Hepatocyte (in vitro differentiated cells): ENCODE measurements around the gene NDUFS5. TPM values are rescaled to one million over a fixed set of nuclear protein-coding genes. Genes with fewer than 3 reads are reported as not detected.
"Not testable (repeated sequence)": the region's sequence is repeated elsewhere in the genome, so short reads cannot be mapped to it uniquely, and the experiment has no call there.

Experiments used
- DNase-seq: peaks from one replicate; pipeline ENCODE4 v3.0.0-alpha.2; 2016; ENCODE audit warnings: low spot score
- H2AFZ ChIP-seq: fragments of 200-600 bp; sonication (generic); 2 replicates; pipeline ENCODE4 v1.6.0; 2016; ENCODE audit warnings: antibody characterized with exemption, mild to moderate bottlenecking
- H3K27ac ChIP-seq: fragments of 200-600 bp; sonication (generic); 2 replicates; pipeline ENCODE4 v1.5.1; 2016; ENCODE audit warnings: mild to moderate bottlenecking
- H3K27me3 ChIP-seq: fragments of 200-600 bp; sonication (generic); 2 replicates; pipeline ENCODE4 v1.6.1; 2016
- H3K36me3 ChIP-seq: fragments of 200-600 bp; sonication (generic); replicated peaks from 2 replicates; pipeline ENCODE4 v1.5.1; 2016; ENCODE audit warnings: low read depth; ENCODE audit not compliant: insufficient read depth
- H3K4me1 ChIP-seq: fragments of 200-600 bp; sonication (generic); 2 replicates; pipeline ENCODE4 v1.5.1; 2016; ENCODE audit warnings: mild to moderate bottlenecking, moderate library complexity; ENCODE audit not compliant: insufficient read depth
- H3K4me2 ChIP-seq: fragments of 200-600 bp; sonication (generic); 2 replicates; pipeline ENCODE4 v1.6.0; 2016
- H3K4me3 ChIP-seq: fragments of 200-600 bp; sonication (generic); 2 replicates; pipeline ENCODE4 v1.5.1; 2016; ENCODE audit warnings: mild to moderate bottlenecking
- H3K79me2 ChIP-seq: fragments of 200-600 bp; sonication (generic); 2 replicates; pipeline ENCODE4 v1.6.0; 2017; ENCODE audit warnings: mild to moderate bottlenecking
- H3K9me2 ChIP-seq: fragments of 200-600 bp; sonication (generic); replicated peaks from 2 replicates; pipeline ENCODE4 v1.6.0; 2017; ENCODE audit warnings: mild to moderate bottlenecking; ENCODE audit not compliant: insufficient read depth
- H3K9me3 ChIP-seq: fragments of 200-600 bp; sonication (generic); 2 replicates; pipeline ENCODE4 v1.5.1; 2016; ENCODE audit warnings: low read depth, mild to moderate bottlenecking
- H4K20me1 ChIP-seq: fragments of 200-600 bp; sonication (generic); 2 replicates; pipeline ENCODE4 v1.6.0; 2016; ENCODE audit warnings: mild to moderate bottlenecking; ENCODE audit not compliant: insufficient read depth, poor library complexity, severe bottlenecking
- EZH2 ChIP-seq: fragments of 200-600 bp; sonication (generic); IDR thresholded peaks from 2 replicates; pipeline ENCODE4 v1.6.1; 2016; ENCODE audit warnings: antibody characterized with exemption, mild to moderate bottlenecking, borderline replicate concordance
- EZH2phosphoT487 ChIP-seq: fragments of 200-600 bp; sonication (generic); IDR thresholded peaks from one replicate; pipeline ENCODE4 v1.6.1; 2018; ENCODE audit warnings: antibody characterized with exemption, mild to moderate bottlenecking, low read depth, moderate library complexity; ENCODE audit not compliant: unreplicated experiment, severe bottlenecking
- WGBS: methylation state at CpG from one replicate; pipeline ENCODE4 v1.1.6; 2016; ENCODE audit warnings: low lambda C conversion rate; ENCODE audit errors: missing lambda C conversion rate; 5-methylcytosine and 5-hydroxymethylcytosine counted together
- polyA plus RNA-seq: library from polyadenylated mRNA; unstranded; fragments of >200 nt; fragmentation: Nextera tagmentation; extraction: Ambion mirVana; gene quantifications from 2 replicates; pipeline ENCODE4 v1.2.1, GENCODE V29; 2016
- total RNA-seq: library from RNA; depleted of rRNA; stranded (reverse); fragments of >200 nt; gene quantifications from 2 replicates; pipeline ENCODE4 v1.2.3, GENCODE V29; 2014
- TF ChIP-seq, protein P1 (sequence below): fragments of 200-600 bp; sonication (generic); IDR thresholded peaks from 2 replicates; pipeline ENCODE4 v1.5.1; 2016; ENCODE audit warnings: antibody characterized with exemption, mild to moderate bottlenecking; ENCODE audit not compliant: poor library complexity

Gene NDUFS5
- total and polyA plus RNA-seq, 2 experiments from 2014 or later = 449 to 547 TPM

DNA sequence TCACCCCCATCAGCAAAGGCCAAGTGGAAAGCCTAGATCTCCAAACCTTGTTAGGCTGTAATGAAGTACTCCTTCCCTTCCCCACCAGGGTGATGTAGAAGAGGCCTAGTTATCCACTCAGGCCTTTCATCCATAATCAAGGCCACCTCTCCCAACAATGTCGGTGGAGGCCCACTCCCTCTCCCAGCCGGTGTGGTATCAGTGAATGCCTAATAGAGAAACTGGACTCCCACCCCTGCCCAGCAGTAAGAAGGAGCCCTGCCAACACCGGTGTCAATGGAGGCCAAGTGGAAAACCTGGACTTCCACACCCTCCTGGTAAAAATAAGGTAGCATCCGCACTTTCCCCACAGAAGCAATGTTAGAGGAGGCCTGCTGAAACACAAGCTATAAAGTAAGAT is 23.9 kb downstream of the NDUFS5 start:
- no peak overlapping the region for H3K4me2 ChIP-seq
- H4K20me1 ChIP-seq = no peaks in the 10 kb centered on the region
- H3K9me3 ChIP-seq = no peaks in the 10 kb centered on the region
- WGBS = 97% methylated on average over 4 of the region's 4 CpGs
- no peaks in the 10 kb centered on the region for H3K36me3 ChIP-seq
- no peaks in the 10 kb centered on the region for H3K27me3 ChIP-seq
- no peak overlapping the region for H2AFZ ChIP-seq
- TF ChIP-seq, protein P1, sequence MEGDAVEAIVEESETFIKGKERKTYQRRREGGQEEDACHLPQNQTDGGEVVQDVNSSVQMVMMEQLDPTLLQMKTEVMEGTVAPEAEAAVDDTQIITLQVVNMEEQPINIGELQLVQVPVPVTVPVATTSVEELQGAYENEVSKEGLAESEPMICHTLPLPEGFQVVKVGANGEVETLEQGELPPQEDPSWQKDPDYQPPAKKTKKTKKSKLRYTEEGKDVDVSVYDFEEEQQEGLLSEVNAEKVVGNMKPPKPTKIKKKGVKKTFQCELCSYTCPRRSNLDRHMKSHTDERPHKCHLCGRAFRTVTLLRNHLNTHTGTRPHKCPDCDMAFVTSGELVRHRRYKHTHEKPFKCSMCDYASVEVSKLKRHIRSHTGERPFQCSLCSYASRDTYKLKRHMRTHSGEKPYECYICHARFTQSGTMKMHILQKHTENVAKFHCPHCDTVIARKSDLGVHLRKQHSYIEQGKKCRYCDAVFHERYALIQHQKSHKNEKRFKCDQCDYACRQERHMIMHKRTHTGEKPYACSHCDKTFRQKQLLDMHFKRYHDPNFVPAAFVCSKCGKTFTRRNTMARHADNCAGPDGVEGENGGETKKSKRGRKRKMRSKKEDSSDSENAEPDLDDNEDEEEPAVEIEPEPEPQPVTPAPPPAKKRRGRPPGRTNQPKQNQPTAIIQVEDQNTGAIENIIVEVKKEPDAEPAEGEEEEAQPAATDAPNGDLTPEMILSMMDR = no peak
- TF ChIP-seq EZH2 = no peak
- TF ChIP-seq EZH2phosphoT487 = no peak
- no peaks in the 10 kb centered on the region for H3K79me2 ChIP-seq
- no peaks in the 10 kb centered on the region for H3K9me2 ChIP-seq
- no peaks in the 10 kb centered on the region for H3K4me1 ChIP-seq
- H3K4me3 ChIP-seq = no peak overlapping the region
- H3K27ac ChIP-seq = no peak overlapping the region
- no peak for DNase-seq

DNA sequence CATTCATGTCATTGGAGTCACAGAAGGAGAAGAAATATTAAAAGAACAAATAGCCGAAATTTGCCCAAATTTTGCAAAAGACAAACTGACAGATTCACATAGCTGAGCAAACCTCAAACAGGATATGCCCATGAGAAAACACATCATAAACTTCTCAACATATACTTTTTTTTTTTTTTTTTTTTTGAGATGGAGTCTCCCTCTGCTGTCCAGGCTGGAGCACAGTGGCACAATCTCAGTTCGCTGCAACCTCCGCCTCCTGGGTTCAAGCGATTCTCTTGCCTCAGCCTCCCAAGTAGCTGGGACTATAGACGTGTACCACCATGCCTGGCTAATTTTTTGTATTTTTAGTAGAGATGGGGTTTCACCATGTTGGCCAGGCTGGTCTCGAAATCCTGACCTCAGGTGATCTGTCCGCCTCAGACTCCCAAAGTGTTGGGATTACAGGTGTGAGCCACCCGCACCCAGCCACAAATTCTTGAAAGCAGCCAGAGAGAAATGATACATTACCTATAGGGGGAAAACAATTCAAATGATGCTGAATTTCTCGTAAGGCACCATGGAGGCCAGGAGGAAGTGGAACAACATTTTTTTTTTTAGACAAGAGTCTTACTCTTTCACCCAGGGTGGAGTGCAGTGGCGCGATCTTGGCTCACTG is 25.2 kb downstream of the NDUFS5 start:
- H3K4me2 ChIP-seq, H3K27ac ChIP-seq, H3K27me3 ChIP-seq, H3K4me1 ChIP-seq, H3K36me3 ChIP-seq, H3K9me3 ChIP-seq, H4K20me1 ChIP-seq, H2AFZ ChIP-seq, H3K4me3 ChIP-seq, DNase-seq, H3K9me2 ChIP-seq, H3K79me2 ChIP-seq: not testable (repeated sequence)
- WGBS = 91% methylated on average over 10 of the region's 11 CpGs

DNA sequence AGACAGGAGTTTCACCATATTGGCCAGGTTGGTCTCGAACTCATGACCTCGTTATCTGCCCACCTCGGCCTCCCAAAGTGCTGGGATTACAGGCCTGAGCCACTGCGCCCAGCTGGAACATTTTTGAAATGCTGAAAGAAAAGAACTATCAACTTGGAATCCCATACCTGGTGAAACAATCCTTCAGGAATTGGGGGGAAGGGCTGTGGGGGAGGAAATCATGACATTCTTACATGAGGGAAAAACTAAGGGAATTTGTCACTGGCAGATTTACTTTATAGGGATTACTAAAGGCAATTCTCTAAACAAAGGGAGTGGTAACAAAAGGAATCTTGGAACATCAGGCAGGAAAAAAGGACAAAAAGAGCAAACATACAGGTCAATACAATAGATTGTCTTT is 25.8 kb downstream of the NDUFS5 start:
- Histone ChIP-seq H3K27me3 (no peaks in the 10 kb centered on the region), H4K20me1 (no peaks in the 10 kb centered on the region), H3K4me1 (no peaks in the 10 kb centered on the region), H3K27ac (no peak overlapping the region), H3K9me2 (no peaks in the 10 kb centered on the region), H3K9me3 (no peaks in the 10 kb centered on the region), H3K4me3 (no peak overlapping the region), H3K4me2 (no peak overlapping the region), H3K36me3 (no peaks in the 10 kb centered on the region), H2AFZ (no peak overlapping the region), H3K79me2 (no peaks in the 10 kb centered on the region)
- TF ChIP-seq EZH2phosphoT487 (no peak), EZH2 (no peak)
- TF ChIP-seq, protein P1 = no peak
- WGBS = 92% methylated on average over 4 of the region's 4 CpGs
- no peak for DNase-seq

DNA sequence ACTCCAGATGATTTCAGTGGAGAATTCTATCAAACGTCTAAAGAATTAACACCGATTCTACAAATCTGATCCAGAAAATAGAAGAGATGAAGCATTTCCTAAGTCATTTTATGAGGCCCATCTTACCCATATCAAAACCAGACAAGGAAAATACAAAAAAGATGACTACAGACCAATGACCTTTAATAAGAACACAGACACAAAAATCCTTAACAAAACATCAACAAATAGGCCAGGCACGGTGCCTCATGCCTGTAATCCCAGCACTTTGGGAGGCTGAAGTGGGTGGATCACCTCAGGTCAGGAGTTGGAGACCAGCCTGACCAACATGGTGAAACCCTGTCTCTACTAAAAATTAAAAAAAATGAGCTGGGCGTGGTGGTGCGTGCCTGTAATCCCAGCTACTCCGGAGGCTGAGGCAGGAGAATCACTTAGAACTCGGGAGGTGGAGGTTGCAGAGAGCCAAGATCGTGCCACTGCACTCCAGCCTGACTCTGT is 29.1 kb downstream of the NDUFS5 start:
- not testable (repeated sequence) for H3K4me3 ChIP-seq, H3K27me3 ChIP-seq, DNase-seq, H3K27ac ChIP-seq, H3K4me2 ChIP-seq, H3K9me2 ChIP-seq, H3K36me3 ChIP-seq, H3K9me3 ChIP-seq, H4K20me1 ChIP-seq, H3K79me2 ChIP-seq, H2AFZ ChIP-seq, H3K4me1 ChIP-seq
- 93% methylated on average over 8 of the region's 8 CpGs for WGBS

DNA sequence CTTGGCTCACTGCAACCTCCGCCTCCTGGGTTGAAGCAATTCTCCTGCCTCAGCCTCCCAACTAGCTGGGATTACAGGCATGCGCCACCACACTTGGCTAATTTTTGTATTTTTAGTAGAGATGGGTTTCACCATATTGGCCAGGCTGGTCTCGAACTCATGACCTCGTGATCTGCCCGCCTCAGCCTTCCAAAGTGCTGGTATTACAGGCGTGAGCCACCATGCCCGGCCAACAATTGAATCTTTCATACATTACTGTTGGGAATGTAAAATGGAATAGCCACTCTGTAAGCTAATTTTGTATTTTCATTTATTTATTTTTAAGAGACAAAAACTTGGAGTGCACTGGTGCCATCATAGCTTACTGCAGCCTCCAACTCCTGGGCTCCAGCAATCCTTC is 35.4 kb downstream of the NDUFS5 start:
- H3K27ac ChIP-seq, H3K4me2 ChIP-seq, H4K20me1 ChIP-seq, H3K27me3 ChIP-seq, H3K4me3 ChIP-seq, H3K79me2 ChIP-seq, H3K9me2 ChIP-seq, H3K9me3 ChIP-seq, H3K36me3 ChIP-seq, H3K4me1 ChIP-seq, DNase-seq, H2AFZ ChIP-seq: not testable (repeated sequence)
- 95% methylated on average over 7 of the region's 7 CpGs for WGBS
